PC-3 (cell line): ENCODE measurements around the gene NUP62.

Source experiments
- EZH2 ChIP-seq: fragments of 300-600 bp; sonication (generic); IDR thresholded peaks from one replicate; pipeline ENCODE4 v1.6.1; 2017; ENCODE audit warnings: antibody characterized with exemption, mild to moderate bottlenecking, low read length; ENCODE audit not compliant: unreplicated experiment
- EZH2phosphoT487 ChIP-seq: fragments of 300-600 bp; sonication (generic); IDR thresholded peaks from 2 replicates; pipeline ENCODE4 v1.6.1; 2018; ENCODE audit warnings: mild to moderate bottlenecking, antibody characterized with exemption, low read length, borderline replicate concordance
- TF ChIP-seq, protein P1 (sequence below): fragments of 300-600 bp; sonication (generic); conservative IDR thresholded peaks from 2 replicates; pipeline ENCODE4 v1.5.1; 2017; ENCODE audit warnings: antibody characterized with exemption, low read depth, mild to moderate bottlenecking, low read length

DNA sequence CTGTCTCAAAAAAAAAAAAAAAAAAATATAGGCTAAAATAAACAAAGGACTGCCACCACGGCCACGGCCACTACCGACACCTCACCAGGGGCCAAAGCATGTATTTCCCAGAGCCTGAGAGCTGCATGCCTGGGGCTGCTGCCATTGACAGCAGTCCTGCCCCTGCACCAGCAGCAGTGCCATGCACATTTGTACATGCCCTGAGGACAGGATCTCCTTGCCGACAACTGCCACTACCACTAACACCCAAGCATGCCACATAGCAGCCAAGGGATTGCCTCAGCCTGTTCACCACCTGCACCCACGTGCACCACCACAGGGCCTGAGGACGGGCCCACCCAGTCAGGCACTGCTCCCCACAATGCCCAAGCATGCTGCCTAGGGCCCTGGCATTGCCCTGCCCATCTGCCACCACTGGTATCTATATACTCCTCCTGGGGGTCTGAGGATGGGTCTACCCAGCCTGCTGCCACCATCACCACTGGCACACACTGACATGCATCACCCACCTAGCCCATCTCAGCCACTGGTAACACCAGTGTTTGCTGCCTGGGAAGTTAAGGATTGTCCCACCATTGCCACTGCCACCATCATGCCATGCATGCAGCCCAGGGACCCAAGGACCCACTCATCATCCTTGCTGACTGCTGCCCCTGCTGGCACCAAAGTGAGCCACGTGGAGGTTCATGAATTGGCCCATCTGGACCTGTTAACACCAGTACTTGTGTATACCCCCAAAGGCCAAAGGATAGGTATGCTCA lies 10.6 kb upstream of the NUP62 start:
- TF ChIP-seq EZH2 = no peak
- TF ChIP-seq, protein P1, sequence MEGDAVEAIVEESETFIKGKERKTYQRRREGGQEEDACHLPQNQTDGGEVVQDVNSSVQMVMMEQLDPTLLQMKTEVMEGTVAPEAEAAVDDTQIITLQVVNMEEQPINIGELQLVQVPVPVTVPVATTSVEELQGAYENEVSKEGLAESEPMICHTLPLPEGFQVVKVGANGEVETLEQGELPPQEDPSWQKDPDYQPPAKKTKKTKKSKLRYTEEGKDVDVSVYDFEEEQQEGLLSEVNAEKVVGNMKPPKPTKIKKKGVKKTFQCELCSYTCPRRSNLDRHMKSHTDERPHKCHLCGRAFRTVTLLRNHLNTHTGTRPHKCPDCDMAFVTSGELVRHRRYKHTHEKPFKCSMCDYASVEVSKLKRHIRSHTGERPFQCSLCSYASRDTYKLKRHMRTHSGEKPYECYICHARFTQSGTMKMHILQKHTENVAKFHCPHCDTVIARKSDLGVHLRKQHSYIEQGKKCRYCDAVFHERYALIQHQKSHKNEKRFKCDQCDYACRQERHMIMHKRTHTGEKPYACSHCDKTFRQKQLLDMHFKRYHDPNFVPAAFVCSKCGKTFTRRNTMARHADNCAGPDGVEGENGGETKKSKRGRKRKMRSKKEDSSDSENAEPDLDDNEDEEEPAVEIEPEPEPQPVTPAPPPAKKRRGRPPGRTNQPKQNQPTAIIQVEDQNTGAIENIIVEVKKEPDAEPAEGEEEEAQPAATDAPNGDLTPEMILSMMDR = peak; percentile 52; the same call in 1 of the 2 replicates
- TF ChIP-seq EZH2phosphoT487 = no peak
